ENCODE data around the gene POLR3C. TPM values are rescaled to one million over a fixed set of nuclear protein-coding genes. Genes with fewer than 3 reads are reported as not detected.

POLR3C gene
- total and polyA plus RNA-seq, 2 donors (not counting 1 experiment from before 2014, with no cell fraction given) = 36.5 to 49.3 TPM

DNA sequence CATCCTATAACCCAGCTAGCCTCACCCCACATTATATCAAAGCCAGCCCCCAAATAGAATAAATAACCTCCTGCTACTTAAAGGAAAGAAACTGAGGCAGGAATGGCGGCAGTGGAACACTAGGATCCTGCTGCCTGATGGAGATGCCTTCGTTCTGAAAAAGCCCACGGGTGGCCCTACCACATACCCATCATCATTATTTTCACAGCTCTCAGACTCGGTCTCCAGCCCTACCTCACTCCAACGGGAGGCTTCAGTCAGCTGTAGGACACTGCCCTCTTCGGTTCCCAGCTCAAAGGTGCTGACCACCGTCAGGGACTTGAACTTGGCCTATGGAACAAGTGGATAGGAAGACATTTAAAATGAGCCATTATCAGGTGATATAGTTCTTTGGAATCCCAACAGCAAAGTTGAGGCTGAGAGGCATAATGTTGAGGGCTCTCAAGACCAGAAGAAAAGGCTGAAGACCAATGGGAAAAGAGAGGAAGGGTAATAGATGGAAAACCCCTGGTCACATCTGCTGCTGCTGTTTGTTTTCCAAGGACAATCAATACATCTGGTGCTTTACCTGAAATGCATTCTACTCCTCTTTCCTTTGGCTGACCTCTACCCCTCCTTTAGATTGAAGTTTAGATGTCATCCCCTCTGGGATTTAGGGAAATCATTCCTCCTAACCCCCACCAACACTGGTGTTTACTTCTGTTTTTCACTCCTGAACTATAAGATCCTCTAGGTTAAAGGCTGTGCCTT is 69.5 kb downstream of the POLR3C start:
- no peak overlapping the region for H3K4me2 ChIP-seq (replicated peaks; ENCODE audit: low read depth, low read length, poor library complexity, severe bottlenecking)
- H3K9ac ChIP-seq (ENCODE audit: low read length) = no peak overlapping the region
- H3K4me3 ChIP-seq (ENCODE audit: control extremely low read depth in 1 of 5, extremely low read depth in 1 of 5, insufficient read depth in 1 of 5, low read depth in 2 of 5, low read length in 4 of 5) = no peak overlapping the region
- H2AFZ ChIP-seq (ENCODE audit: insufficient read depth, low read depth, low read length, poor library complexity, severe bottlenecking) = no peak overlapping the region
- ChIA-PET POLR2A (no interaction called here), CTCF (interaction anchor here (0.6 to 3.9 kb wide), 14 partner anchors 10 to 128 kb away, joined by 3 to 41 read pairs (median 6); partner anchors contain the start of genes HJV, ITGA10, NUDT17 and RBM8A)
- Mint-ChIP-seq H3K4me1 (no peaks in the 10 kb centered on the region), H3K27me3 (no peaks in the 10 kb centered on the region), H3K27ac (no peak overlapping the region), H3K9me3 (ENCODE audit: insufficient read depth) (no peaks in the 10 kb centered on the region), H3K4me3 (no peak overlapping the region)
- no peaks in the 10 kb centered on the region for H4K20me1 ChIP-seq (ENCODE audit: control insufficient read depth, insufficient read depth, low read length, poor library complexity, severe bottlenecking)
- H3K79me2 ChIP-seq (ENCODE audit: control insufficient read depth, insufficient read depth, low read length) = no peaks in the 10 kb centered on the region
- H3K4me1 ChIP-seq (ENCODE audit: control insufficient read depth in 2 of 2, insufficient read depth in 2 of 2, low read length in 2 of 2) = no peaks in the 10 kb centered on the region
- no peaks in the 10 kb centered on the region for H3K36me3 ChIP-seq (replicated peaks in 1 of 2; ENCODE audit: control extremely low read depth in 1 of 2, control insufficient read depth in 1 of 2, extremely low read depth in 1 of 2, insufficient read depth in 2 of 2, low read length in 1 of 2)
- H3K27ac ChIP-seq (ENCODE audit: low read length in 2 of 2) = no peak overlapping the region
- no peak for ATAC-seq (ENCODE audit: low read depth)
- H3K27me3 ChIP-seq (replicated peaks in 1 of 4; ENCODE audit: control extremely low read depth in 1 of 4, control insufficient read depth in 3 of 4, insufficient read depth in 4 of 4, low read length in 3 of 4) = no peaks in the 10 kb centered on the region
- no peaks in the 10 kb centered on the region for H3K9me3 ChIP-seq (ENCODE audit: control extremely low read depth in 1 of 3, control insufficient read depth in 2 of 3, insufficient read depth in 1 of 3, low read length in 2 of 3)
- no peak for TF ChIP-seq EZH2 (IDR thresholded peaks at IDR 0.05; ENCODE audit: borderline replicate concordance, insufficient read depth, low read depth, low read length, poor library complexity, severe bottlenecking)
- TF ChIP-seq, protein P1, sequence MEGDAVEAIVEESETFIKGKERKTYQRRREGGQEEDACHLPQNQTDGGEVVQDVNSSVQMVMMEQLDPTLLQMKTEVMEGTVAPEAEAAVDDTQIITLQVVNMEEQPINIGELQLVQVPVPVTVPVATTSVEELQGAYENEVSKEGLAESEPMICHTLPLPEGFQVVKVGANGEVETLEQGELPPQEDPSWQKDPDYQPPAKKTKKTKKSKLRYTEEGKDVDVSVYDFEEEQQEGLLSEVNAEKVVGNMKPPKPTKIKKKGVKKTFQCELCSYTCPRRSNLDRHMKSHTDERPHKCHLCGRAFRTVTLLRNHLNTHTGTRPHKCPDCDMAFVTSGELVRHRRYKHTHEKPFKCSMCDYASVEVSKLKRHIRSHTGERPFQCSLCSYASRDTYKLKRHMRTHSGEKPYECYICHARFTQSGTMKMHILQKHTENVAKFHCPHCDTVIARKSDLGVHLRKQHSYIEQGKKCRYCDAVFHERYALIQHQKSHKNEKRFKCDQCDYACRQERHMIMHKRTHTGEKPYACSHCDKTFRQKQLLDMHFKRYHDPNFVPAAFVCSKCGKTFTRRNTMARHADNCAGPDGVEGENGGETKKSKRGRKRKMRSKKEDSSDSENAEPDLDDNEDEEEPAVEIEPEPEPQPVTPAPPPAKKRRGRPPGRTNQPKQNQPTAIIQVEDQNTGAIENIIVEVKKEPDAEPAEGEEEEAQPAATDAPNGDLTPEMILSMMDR (IDR thresholded peaks at IDR 0.05) = no peak
- DNase-seq = no peak
- 100% methylated on average over 6 of the region's 7 CpGs for WGBS (ENCODE audit: insufficient coverage)
- intact Hi-C loops (cut with micrococcal nuclease) = no loop called here

Small RNA genes lying within 50 kb of the gene (small RNA-seq; reads per million reads assigned to genes)
- not detected for gene MIR6736 (ENCODE audit: insufficient read length, low read depth, low replicate concordance)

Other genes starting within 250 kb of the POLR3C start
- 46.8 and 47.8 TPM in 2 replicates for gene GPR89A, start 216.2 kb upstream of the POLR3C start, total RNA-seq
- gene GPR89A, start 216.2 kb upstream of the POLR3C start, polyA plus RNA-seq = 11.4 and 13.7 TPM in 2 replicates
- gene PDZK1, start 116.8 kb upstream of the POLR3C start, total RNA-seq = 0.34 TPM in 1 of 2 replicates, not detected in the other
- gene PDZK1, start 116.8 kb upstream of the POLR3C start, polyA plus RNA-seq = 0.22 TPM in 1 of 2 replicates, not detected in the other
- 0.15 TPM in 1 of 2 replicates, not detected in the other for gene CD160, start 104.7 kb upstream of the POLR3C start, total RNA-seq
- gene CD160, start 104.7 kb upstream of the POLR3C start, polyA plus RNA-seq = 0.10 TPM in 1 of 2 replicates, not detected in the other
- 19.8 and 21.7 TPM in 2 replicates for gene RNF115, start 105 bp upstream of the POLR3C start, total RNA-seq
- 4.6 and 6.2 TPM in 2 replicates for gene RNF115, start 105 bp upstream of the POLR3C start, polyA plus RNA-seq
- gene NUDT17, start 21.4 kb downstream of the POLR3C start, total RNA-seq = 7.1 and 7.7 TPM in 2 replicates
- gene NUDT17, start 21.4 kb downstream of the POLR3C start, polyA plus RNA-seq = 7.2 and 7.7 TPM in 2 replicates
- 45.0 and 51.0 TPM in 2 replicates for gene PIAS3, start 34.9 kb downstream of the POLR3C start, total RNA-seq
- 15.9 and 23.2 TPM in 2 replicates for gene PIAS3, start 34.9 kb downstream of the POLR3C start, polyA plus RNA-seq
- gene ANKRD35, start 61.7 kb downstream of the POLR3C start, total RNA-seq = not detected in 2 replicates
- 0.04 TPM in 1 of 2 replicates, not detected in the other for gene ANKRD35, start 61.7 kb downstream of the POLR3C start, polyA plus RNA-seq
- gene ITGA10, start 85.8 kb downstream of the POLR3C start, total RNA-seq = 6.2 and 8.9 TPM in 2 replicates
- gene ITGA10, start 85.8 kb downstream of the POLR3C start, polyA plus RNA-seq = 1.6 and 2.1 TPM in 2 replicates
- 39.1 and 48.1 TPM in 2 replicates for gene PEX11B, start 94.5 kb downstream of the POLR3C start, total RNA-seq
- gene PEX11B, start 94.5 kb downstream of the POLR3C start, polyA plus RNA-seq = 16.5 and 20.8 TPM in 2 replicates
- 134 and 137 TPM in 2 replicates for gene RBM8A, start 103.3 kb downstream of the POLR3C start, total RNA-seq
- gene RBM8A, start 103.3 kb downstream of the POLR3C start, polyA plus RNA-seq = 169 and 270 TPM in 2 replicates
- gene LIX1L, start 133.8 kb downstream of the POLR3C start, total RNA-seq = 31.7 and 32.2 TPM in 2 replicates
- 13.6 and 14.4 TPM in 2 replicates for gene LIX1L, start 133.8 kb downstream of the POLR3C start, polyA plus RNA-seq
- gene ANKRD34A, start 140.4 kb downstream of the POLR3C start, total RNA-seq = 1.8 and 2.8 TPM in 2 replicates
- gene ANKRD34A, start 140.4 kb downstream of the POLR3C start, polyA plus RNA-seq = 0.56 and 0.86 TPM in 2 replicates
- 26.3 and 33.3 TPM in 2 replicates for gene POLR3GL, start 140.5 kb downstream of the POLR3C start, total RNA-seq
- gene POLR3GL, start 140.5 kb downstream of the POLR3C start, polyA plus RNA-seq = 17.6 and 18.4 TPM in 2 replicates
- 522 and 542 TPM in 2 replicates for gene TXNIP, start 172.4 kb downstream of the POLR3C start, total RNA-seq
- 591 and 1,651 TPM in 2 replicates for gene TXNIP, start 172.4 kb downstream of the POLR3C start, polyA plus RNA-seq
- not detected in 2 replicates for gene HJV, start 197.5 kb downstream of the POLR3C start, total RNA-seq
- not detected in 2 replicates for gene HJV, start 197.5 kb downstream of the POLR3C start, polyA plus RNA-seq

Data from B cell (primary cell).